HG03175 (cell line): ENCODE measurements around the gene RGPD8.

Experiments used
- ATAC-seq: cut with Tn5 transposase; IDR thresholded peaks from one replicate; pipeline ENCODE4 v1.9.1; 2021; ENCODE audit warnings: mild to moderate bottlenecking, moderate library complexity; ENCODE audit not compliant: unreplicated experiment

RGPD8 gene

DNA sequence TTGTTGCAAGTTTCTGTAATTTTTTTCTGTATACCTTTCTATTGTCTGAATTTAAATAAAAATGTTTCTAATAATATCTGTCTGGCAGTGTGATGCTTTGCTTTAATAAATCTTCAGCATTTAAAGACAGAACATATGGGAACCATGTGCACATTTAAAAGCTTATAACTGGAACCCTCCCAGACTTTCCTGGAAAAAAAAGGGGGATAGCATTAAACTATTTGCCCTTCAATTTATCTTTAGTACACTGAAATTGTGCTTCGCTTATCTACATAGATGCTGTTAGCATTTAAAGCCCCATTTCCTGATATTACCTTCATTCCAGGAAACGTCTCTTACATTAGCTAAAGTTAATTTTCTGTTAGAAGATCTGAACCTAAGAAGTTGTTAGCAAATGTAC, 93.5 kb downstream of the RGPD8 start:
- no peak for ATAC-seq

DNA sequence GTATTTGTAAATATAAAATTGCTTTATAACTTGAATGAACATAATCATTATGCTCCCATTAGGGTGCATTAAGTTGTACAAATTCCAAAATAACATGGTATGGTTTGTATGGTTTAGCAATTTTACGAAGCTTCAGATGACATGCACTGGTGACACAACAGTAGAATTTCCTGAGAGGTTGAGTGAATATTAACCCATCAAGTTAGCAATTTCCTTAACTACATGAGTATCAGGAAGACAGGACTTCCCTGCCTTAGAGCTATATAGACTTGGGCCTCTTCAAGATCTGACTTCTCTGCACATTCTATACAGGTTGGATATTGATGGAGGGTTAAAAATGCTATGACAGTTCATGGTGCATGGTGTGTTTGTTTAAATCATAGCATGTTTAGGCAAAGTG, 97.8 kb downstream of the RGPD8 start:
- no peak for ATAC-seq

DNA sequence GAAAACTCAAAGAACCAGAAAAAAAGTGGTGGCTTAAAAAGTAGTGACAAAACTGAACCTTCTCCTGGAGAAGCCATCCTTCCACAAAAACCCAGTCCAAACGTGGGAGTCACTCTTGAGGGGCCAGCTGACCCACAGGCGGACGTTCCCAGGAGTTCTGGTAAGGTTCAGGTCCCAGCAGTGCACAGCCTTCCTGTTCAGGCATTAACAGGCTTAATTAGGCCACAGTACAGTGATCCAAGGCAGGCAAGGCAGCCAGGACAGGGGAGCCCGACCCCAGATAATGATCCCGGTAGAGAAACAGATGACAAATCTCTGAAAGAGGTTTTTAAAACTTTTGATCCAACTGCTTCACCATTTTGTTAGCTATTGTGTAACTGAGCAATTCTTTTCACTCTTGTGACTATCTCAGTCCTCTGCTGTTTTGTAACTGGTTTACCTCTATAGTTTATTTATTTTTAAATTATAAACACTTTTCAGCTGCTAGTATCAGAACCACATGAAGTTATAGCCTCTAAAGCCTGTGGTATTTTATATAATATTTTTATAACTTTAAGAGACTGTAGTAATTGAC, 101.2 kb downstream of the RGPD8 start:
- no peak for ATAC-seq

DNA sequence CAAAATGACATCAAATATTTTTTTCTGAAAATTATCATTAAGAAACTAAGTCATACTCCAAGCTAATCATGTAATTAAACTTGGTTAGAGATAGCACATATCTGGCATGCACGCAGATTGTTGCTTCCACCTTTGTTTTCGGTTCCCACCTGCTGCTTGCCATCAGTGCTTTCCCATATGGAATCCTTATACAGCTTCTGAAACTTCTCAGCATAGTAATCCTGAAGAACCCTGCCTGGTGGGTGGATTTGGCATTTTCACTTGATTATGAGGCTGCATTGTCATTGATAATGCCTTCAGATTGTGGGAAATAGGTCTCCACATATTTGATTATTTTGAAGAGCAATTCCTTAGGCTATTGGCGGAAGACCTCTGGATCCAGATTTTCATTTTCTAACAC, 110.5 kb downstream of the RGPD8 start:
- ATAC-seq: no peak

DNA sequence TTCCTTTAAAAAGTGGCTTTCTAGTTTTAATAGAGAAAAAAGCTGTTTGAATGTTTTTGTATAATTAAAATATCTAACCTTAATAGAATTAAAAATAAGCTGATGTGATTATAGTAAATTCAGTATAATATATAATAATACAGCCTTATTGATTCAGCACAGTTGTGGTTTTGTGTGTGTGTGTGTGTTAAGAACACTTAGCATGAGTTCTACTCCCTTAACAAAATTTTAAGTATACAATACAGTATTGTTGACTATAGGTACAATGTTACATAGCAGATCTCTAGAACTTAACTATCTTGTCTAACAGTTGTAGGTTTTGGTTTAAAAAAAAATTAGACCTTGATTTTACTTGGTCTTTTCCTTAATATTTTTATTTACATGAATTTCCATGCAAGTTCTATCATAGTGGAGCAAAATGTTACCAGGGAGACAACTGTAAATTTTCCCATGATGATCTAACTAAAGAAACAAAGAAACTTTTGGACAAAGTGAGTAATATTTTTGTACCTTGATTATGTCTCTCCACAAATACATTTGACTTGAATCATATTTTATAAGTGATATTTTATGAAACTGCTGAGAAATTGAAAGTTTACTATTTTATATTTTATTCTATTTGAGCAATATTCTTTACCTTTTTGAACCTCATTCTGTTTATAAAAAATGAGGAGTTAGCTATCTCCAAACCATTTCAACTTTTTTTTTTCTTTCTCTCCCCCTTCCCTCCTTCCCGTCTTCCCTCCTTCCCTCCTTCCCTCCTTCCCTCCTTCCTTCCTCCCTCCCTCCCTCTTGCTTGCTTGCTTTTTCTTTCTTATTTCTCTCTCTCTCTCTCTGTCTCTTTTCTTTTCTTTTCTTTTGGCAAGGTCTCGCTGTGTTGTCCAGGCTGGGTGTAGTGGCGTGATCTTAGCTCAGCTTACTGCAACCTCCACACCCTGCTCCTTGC, 111.8 kb downstream of the RGPD8 start:
- ATAC-seq: no peak
